Measurements from ENCODE around the gene TAS2R42.

DNA sequence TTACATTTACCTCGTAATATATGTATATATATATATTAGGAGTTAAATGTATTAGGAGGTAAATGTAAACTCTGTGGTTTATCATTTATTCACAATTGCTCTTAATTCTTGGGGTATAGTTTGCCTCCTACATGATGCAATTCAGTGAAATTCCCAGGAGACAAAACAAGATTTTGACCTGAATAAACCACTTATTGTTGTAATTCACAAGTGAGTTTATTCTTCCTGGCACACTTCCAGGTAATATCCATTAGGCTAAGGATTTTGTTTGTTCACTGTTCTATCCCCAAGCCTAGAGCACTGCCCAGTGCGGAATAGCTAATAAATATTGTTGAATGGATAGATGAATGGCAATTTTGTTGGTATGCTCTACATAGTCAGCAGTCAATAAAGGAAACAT is 12.7 kb downstream of the TAS2R42 start:
- TF ChIP-seq, protein P1, sequence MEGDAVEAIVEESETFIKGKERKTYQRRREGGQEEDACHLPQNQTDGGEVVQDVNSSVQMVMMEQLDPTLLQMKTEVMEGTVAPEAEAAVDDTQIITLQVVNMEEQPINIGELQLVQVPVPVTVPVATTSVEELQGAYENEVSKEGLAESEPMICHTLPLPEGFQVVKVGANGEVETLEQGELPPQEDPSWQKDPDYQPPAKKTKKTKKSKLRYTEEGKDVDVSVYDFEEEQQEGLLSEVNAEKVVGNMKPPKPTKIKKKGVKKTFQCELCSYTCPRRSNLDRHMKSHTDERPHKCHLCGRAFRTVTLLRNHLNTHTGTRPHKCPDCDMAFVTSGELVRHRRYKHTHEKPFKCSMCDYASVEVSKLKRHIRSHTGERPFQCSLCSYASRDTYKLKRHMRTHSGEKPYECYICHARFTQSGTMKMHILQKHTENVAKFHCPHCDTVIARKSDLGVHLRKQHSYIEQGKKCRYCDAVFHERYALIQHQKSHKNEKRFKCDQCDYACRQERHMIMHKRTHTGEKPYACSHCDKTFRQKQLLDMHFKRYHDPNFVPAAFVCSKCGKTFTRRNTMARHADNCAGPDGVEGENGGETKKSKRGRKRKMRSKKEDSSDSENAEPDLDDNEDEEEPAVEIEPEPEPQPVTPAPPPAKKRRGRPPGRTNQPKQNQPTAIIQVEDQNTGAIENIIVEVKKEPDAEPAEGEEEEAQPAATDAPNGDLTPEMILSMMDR (IDR thresholded peaks at IDR 0.05): no peak
- no peak for TF ChIP-seq POLR2A (IDR thresholded peaks at IDR 0.05)
